Heart right ventricle (tissue), 16 donors: ENCODE data around the gene IGF2R. TPM values are rescaled to one million over a fixed set of nuclear protein-coding genes. Genes with fewer than 3 reads are reported as not detected.

Experiments used
- ATAC-seq, 8 donors: fragments of 200-7000 bp; cut with Tn5 transposase; one replicate each; pipeline ENCODE4 v1.9.1; 2020; ENCODE audit warnings: mild to moderate bottlenecking in 8 of 8, moderate library complexity in 8 of 8, moderate number of reproducible peaks in 1 of 8
- DNase-seq, 2 donors: peaks; one replicate each; pipeline ENCODE4 v3.0.0-alpha.2; 2020
- H3K27ac ChIP-seq, 10 donors: fragments of 200-600 bp; sonication (generic) in 2 of 10; one replicate each; pipeline versions ENCODE4 v1.5.0 to v1.8.0; 2020 to 2022; ENCODE audit warnings: mild to moderate bottlenecking in 3 of 10
- H3K27me3 ChIP-seq, 7 donors: fragments of 200-600 bp; one replicate each; pipeline ENCODE4 v1.8.0; 2021 to 2022; ENCODE audit warnings: mild to moderate bottlenecking in 2 of 7
- H3K36me3 ChIP-seq, 9 donors: fragments of 200-600 bp; sonication (generic) in 1 of 9; one replicate each; pipeline versions ENCODE4 v1.5.0 to v1.8.0; 2020 to 2022; ENCODE audit warnings: mild to moderate bottlenecking in 2 of 9
- H3K4me1 ChIP-seq, 9 donors: fragments of 200-600 bp; sonication (generic) in 1 of 9; one replicate each; pipeline versions ENCODE4 v1.5.0 to v1.8.0; 2020 to 2022; ENCODE audit warnings: mild to moderate bottlenecking in 4 of 9
- H3K4me3 ChIP-seq, 10 donors: fragments of 200-600 bp; sonication (generic) in 2 of 10; one replicate each; pipeline versions ENCODE4 v1.5.0 to v1.8.0; 2020 to 2022; ENCODE audit warnings: mild to moderate bottlenecking in 7 of 10, moderate library complexity in 2 of 10
- H3K9me3 ChIP-seq, 11 donors: fragments of 200-600 bp in 10 of 11; sonication (generic) in 2 of 11; one replicate each; pipeline versions ENCODE4 v1.5.0 to v1.8.0; 2013 to 2022; ENCODE audit warnings: mild to moderate bottlenecking in 2 of 11, control low read depth in 1 of 11, moderate library complexity in 1 of 11
- CTCF ChIP-seq, 9 donors: fragments of 200-600 bp; sonication (generic) in 2 of 9; IDR thresholded peaks; one replicate each; pipeline versions ENCODE4 v1.5.0 to v1.8.0; 2021 to 2022; ENCODE audit warnings: antibody characterized with exemption in 9 of 9, mild to moderate bottlenecking in 5 of 9, moderate library complexity in 1 of 9
- WGBS, 2 donors: extraction: QIAGEN DNeasy Blood & Tissue Kit; methylation state at CpG; one replicate each; pipeline ENCODE4 v1.1.7; 2013; ENCODE audit warnings: inconsistent platforms in 1 of 2; 5-methylcytosine and 5-hydroxymethylcytosine counted together
- intact Hi-C, 10 donors: fragments of 100-400 bp; cut with DNase I; formaldehyde crosslinking; loops; one replicate each; pipeline versions ENCODE4 v1.11.1 to v1.14.2; 2022
- polyA plus RNA-seq, 2 donors: library from polyadenylated mRNA; stranded (reverse); fragments of 200-250 nt; gene quantifications; one replicate each; pipeline ENCODE4 v1.2.3, GENCODE V29; 2013
- total RNA-seq, 10 donors: library from RNA; stranded (reverse); fragmentation: NEBNext Ultra II Directional in 3 of 10; extraction: Animal tissue kit (Norgen Biotek cat#: 25700) in 3 of 10; gene quantifications; one replicate each; pipeline versions ENCODE4 v1.2.1 to v1.2.4, GENCODE V29; 2021 to 2023
- donor health status: Arrhythmogenic right ventricular cardiomyopathy.
- donor health status: ischemic (EF 13 %, LVEDD 7.1; RV severe dilation, severe dysfunction).
- donor health status: healthy with polysubstance abuse.
- donor health status: DM: no; HTN: yes; CAD: no.
- donor health status: DM: no; HTN: no; CAD: no.
- donor health status: ischemic (EF 25% LVEDD 6.9; RV normal size, moderate dysfunction).
- donor health status: ischemic (EF 25% LVEDD 5.7; RV mildly dilated, moderate dysfunction).
- donor health status: healthy.
- donor health status: DM: yes; HTN: yes; CAD: no.
- donor health status: Ischemic cardiomyopathy.
- donor health status: ischemic (EF 35%, LVEDD 5.7; RV mildly dilated, moderate dysfunction).
- donor health status: nonischemic (EF 11% LVEDD 7.7; RV severe dilation, severe dysfunction).
- donor health status: DM: yes; HTN: yes; CAD: no.
- donor health status: PGD.
- donor health status: ischemic (EF 29% LVEDD 5.4; RV normal size, mild dysfunction).
- donor health status: nonischemic (EF 23%, LVEDD 6.1; RV moderate dilation, normal function).

The IGF2R gene
- total and polyA plus RNA-seq, 12 donors = 13.7 to 95.6 (median 70.2) TPM

GRCh38 chr6:160082627-160083026, 113.7 kb downstream of the IGF2R start:
- H3K4me1 ChIP-seq = no peaks in the 10 kb centered on the region
- ATAC-seq (no peak), DNase-seq (no peak)
- no peak overlapping the region for H3K4me3 ChIP-seq
- whole genome bisulfite sequencing, 2 donors = 87% methylated on average over 8 of the region's 8 CpGs
- H3K27ac ChIP-seq = no peak overlapping the region
- peaks cover 3 to 100% (median 72%) of the 10 kb centered on the region in 9 donors for H3K36me3 ChIP-seq
- intact Hi-C loops = no loop called here
- H3K27me3 ChIP-seq = no peaks in the 10 kb centered on the region
- no peak for TF ChIP-seq CTCF (IDR thresholded peaks at IDR 0.05)
- H3K9me3 ChIP-seq = no peaks in the 10 kb centered on the region

GRCh38 chr6:160084198-160084776, 115.4 kb downstream of the IGF2R start:
- no peak for ATAC-seq
- Histone ChIP-seq H3K4me1 (no peaks in the 10 kb centered on the region), H3K27me3 (no peaks in the 10 kb centered on the region), H3K36me3 (peaks cover 0 to 100% (median 64%) of the 10 kb centered on the region in 9 donors), H3K4me3 (no peak overlapping the region), H3K9me3 (no peaks in the 10 kb centered on the region), H3K27ac (no peak overlapping the region)
- 96% methylated on average over 18 of the region's 18 CpGs for WGBS, 2 donors
- DNase-seq = no peak
- intact Hi-C loops = no loop called here
- no peak for TF ChIP-seq CTCF (IDR thresholded peaks at IDR 0.05)

GRCh38 chr6:160085226-160085625, 116.3 kb downstream of the IGF2R start:
- TF ChIP-seq CTCF (IDR thresholded peaks at IDR 0.05) = no peak
- Histone ChIP-seq H3K27me3 (no peaks in the 10 kb centered on the region), H3K4me3 (no peak overlapping the region), H3K4me1 (no peaks in the 10 kb centered on the region), H3K9me3 (no peaks in the 10 kb centered on the region), H3K27ac (no peak overlapping the region), H3K36me3 (peaks cover 0 to 100% (median 64%) of the 10 kb centered on the region in 9 donors)
- WGBS, 2 donors = 74 to 80% methylated on average over 5 of the region's 5 CpGs
- no peak for ATAC-seq
- DNase-seq = no peak
- intact Hi-C loops = loop anchor here in 5 of 10 donors (5.0 kb wide), 1 partner anchor 372 kb away; no protein-coding TSS in a partner anchor

GRCh38 chr6:160085713-160086505, 117.0 kb downstream of the IGF2R start:
- no peak overlapping the region for H3K27ac ChIP-seq
- TF ChIP-seq CTCF (IDR thresholded peaks at IDR 0.05) = no peak
- H3K9me3 ChIP-seq = no peaks in the 10 kb centered on the region
- WGBS, 2 donors = 91 to 92% methylated on average over 15 of the region's 15 CpGs
- H3K4me1 ChIP-seq = no peaks in the 10 kb centered on the region
- ATAC-seq (no peak), DNase-seq (no peak)
- no peak overlapping the region for H3K4me3 ChIP-seq
- intact Hi-C loops = loop anchor here in 6 of 10 donors (2.0 to 5.0 kb wide), 2 partner anchors 371 kb away; no protein-coding TSS in a partner anchor
- no peaks in the 10 kb centered on the region for H3K27me3 ChIP-seq
- peaks cover 0 to 100% (median 63%) of the 10 kb centered on the region in 9 donors for H3K36me3 ChIP-seq
